ENCODE measurements around the gene HOXA7.
A peak's percentile ranks its signal among the peaks of the same experiment; 100 is the strongest.

Gene HOXA7

DNA sequence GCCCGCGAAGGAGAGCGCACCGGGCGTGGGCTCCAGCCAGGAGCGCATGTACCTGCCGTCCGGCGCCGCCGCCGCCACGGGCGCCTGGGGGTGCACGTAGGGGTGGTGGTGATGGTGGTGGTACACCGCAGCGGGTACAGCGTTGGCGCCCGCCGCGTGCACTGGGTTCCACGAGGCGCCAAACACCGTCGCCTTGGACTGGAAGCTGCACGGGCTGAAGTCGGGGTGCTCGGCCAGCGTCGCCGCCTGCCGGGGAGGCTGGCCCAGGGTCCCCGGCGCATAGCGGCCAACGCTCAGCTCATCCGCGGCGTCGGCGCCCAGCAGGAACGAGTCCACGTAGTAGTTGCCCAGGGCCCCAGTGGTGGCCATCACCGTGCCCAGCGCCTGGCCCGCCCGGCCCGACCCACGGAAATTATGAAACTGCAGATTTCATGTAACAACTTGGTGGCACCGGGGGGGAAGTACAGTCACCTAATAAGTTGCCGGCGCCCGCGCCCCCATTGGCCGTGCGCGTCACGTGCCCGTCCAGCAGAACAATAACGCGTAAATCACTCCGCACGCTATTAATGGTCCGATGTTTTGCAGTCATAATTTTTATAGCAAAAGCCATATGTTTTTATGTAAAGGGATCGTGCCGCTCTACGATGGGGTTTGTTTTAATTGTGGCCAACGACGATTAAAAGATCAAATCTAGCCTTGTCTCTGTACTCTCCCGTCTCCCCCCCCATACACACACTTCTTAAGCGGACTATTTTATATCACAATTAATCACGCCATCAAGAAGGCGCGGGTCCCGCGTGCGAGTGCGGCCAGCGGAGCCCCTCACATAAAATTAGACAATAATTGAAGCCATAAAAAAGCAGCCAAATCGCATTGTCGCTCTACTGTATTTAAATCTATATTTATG lies 8.9 kb upstream of the HOXA7 start, which contains the start of gene HOXA9 (continued):
- TF ChIP-seq, protein P1, sequence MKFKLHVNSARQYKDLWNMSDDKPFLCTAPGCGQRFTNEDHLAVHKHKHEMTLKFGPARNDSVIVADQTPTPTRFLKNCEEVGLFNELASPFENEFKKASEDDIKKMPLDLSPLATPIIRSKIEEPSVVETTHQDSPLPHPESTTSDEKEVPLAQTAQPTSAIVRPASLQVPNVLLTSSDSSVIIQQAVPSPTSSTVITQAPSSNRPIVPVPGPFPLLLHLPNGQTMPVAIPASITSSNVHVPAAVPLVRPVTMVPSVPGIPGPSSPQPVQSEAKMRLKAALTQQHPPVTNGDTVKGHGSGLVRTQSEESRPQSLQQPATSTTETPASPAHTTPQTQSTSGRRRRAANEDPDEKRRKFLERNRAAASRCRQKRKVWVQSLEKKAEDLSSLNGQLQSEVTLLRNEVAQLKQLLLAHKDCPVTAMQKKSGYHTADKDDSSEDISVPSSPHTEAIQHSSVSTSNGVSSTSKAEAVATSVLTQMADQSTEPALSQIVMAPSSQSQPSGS (tag by site-specific recombination; IDR thresholded peaks at IDR 0.05; ENCODE audit: low read depth): peak; percentile 79
- peak; percentile 67 for TF ChIP-seq ZSCAN30 (tag by site-specific recombination; IDR thresholded peaks at IDR 0.05)
- no peak for TF ChIP-seq ZNF221 (tag by site-specific recombination; IDR thresholded peaks at IDR 0.05; ENCODE audit: borderline replicate concordance)
- TF ChIP-seq, protein P2, sequence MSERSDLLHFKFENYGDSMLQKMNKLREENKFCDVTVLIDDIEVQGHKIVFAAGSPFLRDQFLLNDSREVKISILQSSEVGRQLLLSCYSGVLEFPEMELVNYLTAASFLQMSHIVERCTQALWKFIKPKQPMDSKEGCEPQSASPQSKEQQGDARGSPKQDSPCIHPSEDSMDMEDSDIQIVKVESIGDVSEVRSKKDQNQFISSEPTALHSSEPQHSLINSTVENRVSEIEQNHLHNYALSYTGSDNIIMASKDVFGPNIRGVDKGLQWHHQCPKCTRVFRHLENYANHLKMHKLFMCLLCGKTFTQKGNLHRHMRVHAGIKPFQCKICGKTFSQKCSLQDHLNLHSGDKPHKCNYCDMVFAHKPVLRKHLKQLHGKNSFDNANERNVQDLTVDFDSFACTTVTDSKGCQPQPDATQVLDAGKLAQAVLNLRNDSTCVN (tag by site-specific recombination; optimal IDR thresholded peaks at IDR 0.05): peak; percentile 73
- TF ChIP-seq ZNF777 (tag by site-specific recombination; IDR thresholded peaks at IDR 0.05; ENCODE audit: borderline replicate concordance): no peak
- no peak for TF ChIP-seq ZNF266 (tag by site-specific recombination; IDR thresholded peaks at IDR 0.05; ENCODE audit: low read depth)
- TF ChIP-seq ZNF639 (tag by site-specific recombination; IDR thresholded peaks at IDR 0.05): peak; percentile 91
- TF ChIP-seq MZF1 (tag by site-specific recombination; IDR thresholded peaks at IDR 0.05; ENCODE audit: borderline replicate concordance): peak; percentile 50; the same call in 1 of the 2 replicates
- TF ChIP-seq ZBTB8A (tag by site-specific recombination; IDR thresholded peaks at IDR 0.05): peak; percentile 78
- no peak for TF ChIP-seq ZNF549 (tag by site-specific recombination; IDR thresholded peaks at IDR 0.05)
- 0 out of 2 replicates have a peak, but pooled peaks have one; percentile 25 for TF ChIP-seq ZFP37 (tag by site-specific recombination; IDR thresholded peaks at IDR 0.05)
- peak; percentile 58; the same call in 1 of the 2 replicates for TF ChIP-seq ZNF610 (tag by site-specific recombination; IDR thresholded peaks at IDR 0.05; ENCODE audit: borderline replicate concordance)
- no peak for TF ChIP-seq ZNF292 (tag by site-specific recombination; IDR thresholded peaks at IDR 0.05; ENCODE audit: borderline replicate concordance, low read depth)
- TF ChIP-seq ZFHX2 (tag by site-specific recombination; conservative IDR thresholded peaks at IDR 0.05): peak; percentile 32; the same call in 1 of the 2 replicates
- 0 out of 2 replicates have a peak, but pooled peaks have one; percentile 56 for TF ChIP-seq SCRT1 (tag by site-specific recombination; IDR thresholded peaks at IDR 0.05; ENCODE audit: borderline replicate concordance)
- TF ChIP-seq GLIS2 (tag by site-specific recombination; IDR thresholded peaks at IDR 0.05): peak; percentile 69
- TF ChIP-seq ZNF155 (tag by site-specific recombination; IDR thresholded peaks at IDR 0.05): no peak
- peak; percentile 97 for TF ChIP-seq ZNF10 (tag by site-specific recombination; IDR thresholded peaks at IDR 0.05)
- peak; percentile 87; the same call in 1 of the 2 replicates for TF ChIP-seq ZNF24 (tag by site-specific recombination; IDR thresholded peaks at IDR 0.05)
- TF ChIP-seq ZNF426 (tag by site-specific recombination; IDR thresholded peaks at IDR 0.05): peak; percentile 9; the same call in 1 of the 2 replicates
- peak; percentile 72; the same call in 1 of the 2 replicates for TF ChIP-seq ZNF223 (tag by site-specific recombination; IDR thresholded peaks at IDR 0.05)
- TF ChIP-seq ZNF654 (tag by site-specific recombination; IDR thresholded peaks at IDR 0.05; ENCODE audit: low read depth): peak; percentile 16
- peak; percentile 97 for TF ChIP-seq TCF7L2 (IDR thresholded peaks at IDR 0.05; ENCODE audit: borderline replicate concordance, low read depth, low read length)
- TF ChIP-seq, protein P3, sequence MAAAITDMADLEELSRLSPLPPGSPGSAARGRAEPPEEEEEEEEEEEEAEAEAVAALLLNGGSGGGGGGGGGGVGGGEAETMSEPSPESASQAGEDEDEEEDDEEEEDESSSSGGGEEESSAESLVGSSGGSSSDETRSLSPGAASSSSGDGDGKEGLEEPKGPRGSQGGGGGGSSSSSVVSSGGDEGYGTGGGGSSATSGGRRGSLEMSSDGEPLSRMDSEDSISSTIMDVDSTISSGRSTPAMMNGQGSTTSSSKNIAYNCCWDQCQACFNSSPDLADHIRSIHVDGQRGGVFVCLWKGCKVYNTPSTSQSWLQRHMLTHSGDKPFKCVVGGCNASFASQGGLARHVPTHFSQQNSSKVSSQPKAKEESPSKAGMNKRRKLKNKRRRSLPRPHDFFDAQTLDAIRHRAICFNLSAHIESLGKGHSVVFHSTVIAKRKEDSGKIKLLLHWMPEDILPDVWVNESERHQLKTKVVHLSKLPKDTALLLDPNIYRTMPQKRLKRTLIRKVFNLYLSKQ (tag by site-specific recombination; IDR thresholded peaks at IDR 0.05; ENCODE audit: borderline replicate concordance): peak; percentile 10; the same call in 1 of the 2 replicates
- TF ChIP-seq ZNF302 (tag by site-specific recombination; IDR thresholded peaks at IDR 0.05; ENCODE audit: low read depth): peak; percentile 76; the same call in 1 of the 2 replicates
- TF ChIP-seq, protein P4, sequence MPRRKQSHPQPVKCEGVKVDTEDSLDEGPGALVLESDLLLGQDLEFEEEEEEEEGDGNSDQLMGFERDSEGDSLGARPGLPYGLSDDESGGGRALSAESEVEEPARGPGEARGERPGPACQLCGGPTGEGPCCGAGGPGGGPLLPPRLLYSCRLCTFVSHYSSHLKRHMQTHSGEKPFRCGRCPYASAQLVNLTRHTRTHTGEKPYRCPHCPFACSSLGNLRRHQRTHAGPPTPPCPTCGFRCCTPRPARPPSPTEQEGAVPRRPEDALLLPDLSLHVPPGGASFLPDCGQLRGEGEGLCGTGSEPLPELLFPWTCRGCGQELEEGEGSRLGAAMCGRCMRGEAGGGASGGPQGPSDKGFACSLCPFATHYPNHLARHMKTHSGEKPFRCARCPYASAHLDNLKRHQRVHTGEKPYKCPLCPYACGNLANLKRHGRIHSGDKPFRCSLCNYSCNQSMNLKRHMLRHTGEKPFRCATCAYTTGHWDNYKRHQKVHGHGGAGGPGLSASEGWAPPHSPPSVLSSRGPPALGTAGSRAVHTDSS (tag by site-specific recombination; IDR thresholded peaks at IDR 0.05): peak; percentile 47; the same call in 1 of the 2 replicates
- TF ChIP-seq, protein P5, sequence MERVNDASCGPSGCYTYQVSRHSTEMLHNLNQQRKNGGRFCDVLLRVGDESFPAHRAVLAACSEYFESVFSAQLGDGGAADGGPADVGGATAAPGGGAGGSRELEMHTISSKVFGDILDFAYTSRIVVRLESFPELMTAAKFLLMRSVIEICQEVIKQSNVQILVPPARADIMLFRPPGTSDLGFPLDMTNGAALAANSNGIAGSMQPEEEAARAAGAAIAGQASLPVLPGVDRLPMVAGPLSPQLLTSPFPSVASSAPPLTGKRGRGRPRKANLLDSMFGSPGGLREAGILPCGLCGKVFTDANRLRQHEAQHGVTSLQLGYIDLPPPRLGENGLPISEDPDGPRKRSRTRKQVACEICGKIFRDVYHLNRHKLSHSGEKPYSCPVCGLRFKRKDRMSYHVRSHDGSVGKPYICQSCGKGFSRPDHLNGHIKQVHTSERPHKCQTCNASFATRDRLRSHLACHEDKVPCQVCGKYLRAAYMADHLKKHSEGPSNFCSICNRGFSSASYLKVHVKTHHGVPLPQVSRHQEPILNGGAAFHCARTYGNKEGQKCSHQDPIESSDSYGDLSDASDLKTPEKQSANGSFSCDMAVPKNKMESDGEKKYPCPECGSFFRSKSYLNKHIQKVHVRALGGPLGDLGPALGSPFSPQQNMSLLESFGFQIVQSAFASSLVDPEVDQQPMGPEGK (tag by site-specific recombination; IDR thresholded peaks at IDR 0.05): peak; percentile 97
- no peak for TF ChIP-seq ZNF510 (tag by site-specific recombination; IDR thresholded peaks at IDR 0.05; ENCODE audit: insufficient replicate concordance)
